RWPE1 (cell line): ENCODE measurements around the gene SLC27A3.

Experiments
- CTCF ChIA-PET: fragments of 350-600 bp; sonication (Branson Sonifier 250); formaldehyde crosslinking; extraction: SDS; loops from one replicate; lab custom pipeline; 2021; lab: Yijun Ruan, JAX
- POLR2A ChIA-PET: fragments of 400-600 bp; formaldehyde crosslinking; extraction: SDS; loops from one replicate; lab custom pipeline; 2020; ENCODE audit warnings: antibody characterized with exemption; ENCODE audit not compliant: low non-redundant PET; lab: Yijun Ruan, JAX
- DNase-seq: peaks from one replicate; pipeline ENCODE4 v3.0.0; 2012; ENCODE audit warnings: low spot score
- H3K27ac ChIP-seq: fragments of 450-650 bp; 2 replicates; pipeline ENCODE4 v1.5.1; 2017
- CTCF ChIP-seq: fragments of 450-650 bp; conservative IDR thresholded peaks from 2 replicates; pipeline ENCODE4 v1.5.1; 2017; ENCODE audit warnings: low read depth, mild to moderate bottlenecking

The SLC27A3 gene

GRCh38 chr1:153805042-153805745 lies 30.0 kb downstream of the SLC27A3 start:
- TF ChIP-seq CTCF = no peak
- ChIA-PET POLR2A (interaction anchor here (0.6 kb wide), 1 partner anchor 1683 kb away, joined by 3 read pairs; no protein-coding TSS in a partner anchor), CTCF (interaction anchor here (0.7 kb wide), 1 partner anchor 187 kb away, joined by 3 read pairs; no protein-coding TSS in a partner anchor)
- peak overlapping the region; percentile 67 for H3K27ac ChIP-seq
- DNase-seq = peak; percentile 55

GRCh38 chr1:153805886-153806719 lies 30.9 kb downstream of the SLC27A3 start:
- ChIA-PET POLR2A (interaction anchor here (0.6 to 0.7 kb wide), 2 partner anchors 115 to 150 kb away, joined by 4 to 8 read pairs; no protein-coding TSS in a partner anchor), CTCF (no interaction called here)
- DNase-seq = no peak
- peak overlapping the region; percentile 67 for H3K27ac ChIP-seq
- no peak for TF ChIP-seq CTCF

GRCh38 chr1:153816283-153816889 lies 41.2 kb downstream of the SLC27A3 start:
- ChIA-PET CTCF (interaction anchor here (1.5 kb wide), 1 partner anchor 20 kb away, joined by 4 read pairs; no protein-coding TSS in a partner anchor), POLR2A (no interaction called here)
- DNase-seq = no peak
- TF ChIP-seq CTCF = no peak
- H3K27ac ChIP-seq = no peak overlapping the region

GRCh38 chr1:153818876-153819275 lies 43.7 kb downstream of the SLC27A3 start:
- POLR2A ChIA-PET = no interaction called here
- no peak for TF ChIP-seq CTCF
- no peak overlapping the region for H3K27ac ChIP-seq
- no peak for DNase-seq
- CTCF ChIA-PET = interaction anchor here (0.7 kb wide), 1 partner anchor 139 kb away, joined by 4 read pairs; no protein-coding TSS in a partner anchor

- ChIA-PET POLR2A (no interaction called here), CTCF (interaction anchor here (1.0 to 1.2 kb wide), 2 partner anchors 19 to 56 kb away, joined by 3 to 4 read pairs; no protein-coding TSS in a partner anchor)
- no peak for TF ChIP-seq CTCF
- no peak overlapping the region for H3K27ac ChIP-seq
- DNase-seq = no peak
Observed at GRCh38 chr1:153827168-153827964, 52.2 kb downstream of the SLC27A3 start.
